GM13976 (cell line): ENCODE measurements around the gene MYH8.

Experiments
- DNase-seq: peaks from one replicate; pipeline ENCODE4 v3.0.0; 2012; ENCODE audit warnings: low spot score
- in situ Hi-C: fragments of 300-500 bp; cut with MboI; formaldehyde crosslinking; loops from one replicate; pipeline ENCODE4 v1.12.0; 2022; ENCODE audit warnings: low sequenced_read_pairs, mixed read lengths, inconsistent platforms; ENCODE audit not compliant: unreplicated experiment
- TF ChIP-seq, protein P1 (sequence below): IDR thresholded peaks from 2 replicates; pipeline ENCODE4 v1.5.1; 2012; ENCODE audit warnings: borderline replicate concordance, mild to moderate bottlenecking; ENCODE audit not compliant: insufficient read depth; ENCODE audit errors: extremely low read depth, missing control alignments, control extremely low read depth

MYH8 gene

DNA sequence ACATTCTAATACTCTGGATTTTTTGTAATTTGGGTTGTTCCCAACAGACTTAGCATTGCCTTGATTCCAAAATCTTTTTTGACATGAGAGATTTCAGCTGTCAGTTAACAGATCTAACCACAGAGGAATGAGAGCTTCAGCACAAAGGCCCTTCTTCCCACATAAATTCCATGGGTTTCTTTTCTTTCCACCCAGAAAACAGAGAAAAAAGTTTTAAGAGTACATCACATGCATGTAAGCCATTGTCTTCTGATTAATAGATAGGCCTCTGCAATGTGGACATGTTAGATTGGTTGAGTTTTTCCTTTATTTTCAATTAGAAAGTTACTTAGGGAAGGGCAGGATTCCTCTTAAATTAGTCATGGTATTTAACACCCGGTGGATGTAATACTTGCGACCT, 939 bp downstream of the MYH8 start:
- TF ChIP-seq, protein P1, sequence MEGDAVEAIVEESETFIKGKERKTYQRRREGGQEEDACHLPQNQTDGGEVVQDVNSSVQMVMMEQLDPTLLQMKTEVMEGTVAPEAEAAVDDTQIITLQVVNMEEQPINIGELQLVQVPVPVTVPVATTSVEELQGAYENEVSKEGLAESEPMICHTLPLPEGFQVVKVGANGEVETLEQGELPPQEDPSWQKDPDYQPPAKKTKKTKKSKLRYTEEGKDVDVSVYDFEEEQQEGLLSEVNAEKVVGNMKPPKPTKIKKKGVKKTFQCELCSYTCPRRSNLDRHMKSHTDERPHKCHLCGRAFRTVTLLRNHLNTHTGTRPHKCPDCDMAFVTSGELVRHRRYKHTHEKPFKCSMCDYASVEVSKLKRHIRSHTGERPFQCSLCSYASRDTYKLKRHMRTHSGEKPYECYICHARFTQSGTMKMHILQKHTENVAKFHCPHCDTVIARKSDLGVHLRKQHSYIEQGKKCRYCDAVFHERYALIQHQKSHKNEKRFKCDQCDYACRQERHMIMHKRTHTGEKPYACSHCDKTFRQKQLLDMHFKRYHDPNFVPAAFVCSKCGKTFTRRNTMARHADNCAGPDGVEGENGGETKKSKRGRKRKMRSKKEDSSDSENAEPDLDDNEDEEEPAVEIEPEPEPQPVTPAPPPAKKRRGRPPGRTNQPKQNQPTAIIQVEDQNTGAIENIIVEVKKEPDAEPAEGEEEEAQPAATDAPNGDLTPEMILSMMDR: no peak
- no peak for DNase-seq
- in situ Hi-C loops: no loop called here

DNA sequence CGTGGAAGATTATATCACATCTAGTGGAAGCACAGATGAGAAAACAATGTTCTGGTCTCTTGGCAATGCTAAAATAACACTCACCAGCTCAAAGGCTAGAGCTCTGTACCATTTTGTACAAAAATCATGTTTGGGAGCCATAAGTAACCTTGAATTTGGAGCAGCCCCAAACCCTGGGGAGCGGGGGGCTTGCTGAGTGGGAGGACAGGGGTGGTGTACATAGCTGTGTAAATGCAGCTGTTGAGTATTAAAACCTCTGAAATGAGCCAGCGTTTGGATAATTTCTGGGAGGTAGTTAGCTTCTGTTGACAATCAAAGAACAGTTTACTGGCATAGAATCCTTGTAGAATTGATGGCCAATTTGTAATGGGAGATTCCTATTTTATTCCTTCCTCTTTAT, 4.3 kb downstream of the MYH8 start:
- TF ChIP-seq, protein P1: no peak
- no peak for DNase-seq
- in situ Hi-C loops: no loop called here

DNA sequence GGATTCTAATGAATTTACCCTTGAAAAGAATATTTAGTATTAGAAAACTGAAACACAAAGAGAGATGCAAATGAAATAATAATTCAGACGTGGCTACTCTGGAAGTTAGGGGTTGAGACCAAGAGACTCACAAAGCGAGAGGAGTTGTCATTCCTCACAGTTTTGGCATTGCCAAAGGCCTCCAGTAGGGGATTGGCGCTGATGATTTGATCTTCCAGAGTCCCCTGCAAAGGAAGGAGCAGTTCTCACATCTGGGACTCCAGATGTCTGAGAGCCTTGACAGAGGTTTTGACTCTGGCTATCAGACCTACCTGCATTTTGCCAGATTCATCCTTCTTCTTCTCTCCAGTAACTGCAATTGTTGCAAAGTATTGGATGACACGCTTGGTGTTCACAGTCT, 6.6 kb downstream of the MYH8 start:
- DNase-seq: no peak
- TF ChIP-seq, protein P1: no peak
- in situ Hi-C loops: no loop called here

DNA sequence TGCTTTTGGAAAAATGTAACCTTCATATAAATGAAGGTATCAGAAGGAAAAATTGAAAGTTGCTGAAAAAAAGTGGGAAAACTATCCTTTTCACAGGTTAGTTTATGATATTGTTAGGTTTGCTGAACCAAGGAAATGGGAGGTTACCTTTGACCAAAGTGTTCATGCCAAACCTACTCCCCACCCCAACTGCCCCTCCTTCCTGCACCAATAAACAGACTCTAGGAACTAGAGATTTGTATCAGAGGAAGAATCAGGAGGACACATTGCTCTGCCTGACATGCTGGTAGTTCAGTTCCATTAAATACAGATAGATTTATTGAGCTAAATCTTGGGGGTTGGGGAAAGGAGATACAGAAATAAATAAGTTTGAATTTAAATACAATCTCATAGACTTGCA, 18.2 kb downstream of the MYH8 start:
- TF ChIP-seq, protein P1: no peak
- DNase-seq: no peak
- in situ Hi-C loops: no loop called here

DNA sequence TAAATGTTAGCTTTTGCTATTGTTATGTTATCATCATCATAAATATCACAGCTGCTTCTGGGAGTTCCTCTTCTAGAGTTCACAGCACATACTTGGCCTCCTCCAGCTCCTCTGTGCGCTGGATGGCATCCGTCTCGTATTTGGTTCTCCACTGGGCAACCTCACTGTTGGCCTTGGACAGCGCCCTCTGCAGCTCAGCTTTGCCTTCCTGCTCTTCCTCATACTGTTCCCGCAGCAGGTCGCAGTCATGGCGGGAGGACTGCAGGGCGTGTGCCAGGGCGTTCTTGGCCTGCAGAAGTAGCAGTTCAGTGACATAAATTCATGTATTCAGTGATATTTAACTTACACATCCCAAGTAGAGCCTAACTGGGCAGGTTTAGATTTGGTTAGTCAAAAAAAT, 23.4 kb downstream of the MYH8 start:
- in situ Hi-C loops: no loop called here
- TF ChIP-seq, protein P1: no peak
- no peak for DNase-seq

DNA sequence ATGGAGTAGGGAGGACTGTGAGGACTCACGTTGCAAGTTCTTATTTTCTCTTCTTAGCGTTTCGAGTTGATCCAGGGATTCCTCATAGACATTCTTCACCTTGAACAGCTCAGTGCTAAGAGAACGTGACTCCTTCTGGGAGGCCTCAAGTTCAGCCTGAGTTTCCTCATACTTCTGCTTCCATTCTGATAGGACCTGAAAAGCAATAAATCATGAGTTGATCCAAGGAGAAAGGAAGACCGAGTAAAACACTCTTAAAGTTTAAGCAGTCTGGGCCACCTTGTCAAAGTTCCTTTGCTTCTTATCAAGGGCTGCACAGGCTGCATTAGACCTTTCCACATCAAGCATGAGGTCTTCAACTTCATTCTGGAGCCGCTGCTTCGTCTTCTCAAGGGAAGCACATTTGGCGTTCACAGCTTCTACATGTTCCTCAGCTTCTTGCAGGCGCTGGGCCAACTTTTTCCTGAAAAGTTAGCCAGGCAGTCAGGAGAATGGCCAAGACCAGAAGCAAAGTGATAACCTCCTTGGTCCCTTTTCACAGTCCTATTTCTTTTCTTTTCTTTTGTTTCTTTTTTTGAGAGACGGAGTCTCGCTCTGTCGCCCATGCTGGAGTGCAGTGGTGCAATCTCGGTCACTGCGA, 25.1 kb downstream of the MYH8 start:
- in situ Hi-C loops: no loop called here
- no peak for DNase-seq

More for the DNA sequence above, 25.1 kb downstream of the MYH8 start:
- TF ChIP-seq, protein P1: no peak
